Small intestine (tissue), 7 donors: ENCODE data around the gene DISC1. TPM values are rescaled to one million over a fixed set of nuclear protein-coding genes. Genes with fewer than 3 reads are reported as not detected.

Experiments used
- DNase-seq, 2 donors: peaks; one replicate each; pipeline versions ENCODE4 v3.0.0 to v3.0.0-alpha.2; 2013
- FAIRE-seq: peaks from 2 replicates; lab custom pipeline; 2012; peaks lifted over from hg19 to GRCh38; lab: Jason Lieb, UNC
- H3K27ac ChIP-seq, 3 donors: one replicate each; pipeline ENCODE4 v1.5.1; 2013; ENCODE audit warnings: low read length in 2 of 3, mild to moderate bottlenecking in 2 of 3, control low read depth in 1 of 3, inconsistent platforms in 1 of 3, low read depth in 1 of 3, moderate library complexity in 1 of 3
- H3K27me3 ChIP-seq, 3 donors: one replicate each; pipeline ENCODE4 v1.6.1; 2013; ENCODE audit warnings: low read length in 3 of 3, inconsistent platforms in 1 of 3; ENCODE audit not compliant: control insufficient read depth in 3 of 3, insufficient read depth in 3 of 3
- H3K36me3 ChIP-seq, 3 donors: one replicate each; pipeline ENCODE4 v1.6.1; 2013; ENCODE audit warnings: low read length in 3 of 3, inconsistent platforms in 1 of 3, low read depth in 1 of 3, mild to moderate bottlenecking in 1 of 3, moderate library complexity in 1 of 3; ENCODE audit not compliant: control insufficient read depth in 3 of 3, insufficient read depth in 2 of 3
- H3K4me1 ChIP-seq, 3 donors: one replicate each; pipeline ENCODE4 v1.6.1; 2013; ENCODE audit warnings: low read length in 2 of 3, inconsistent platforms in 1 of 3, low read depth in 1 of 3, mild to moderate bottlenecking in 1 of 3, moderate library complexity in 1 of 3; ENCODE audit not compliant: control insufficient read depth in 3 of 3, insufficient read depth in 2 of 3
- H3K4me3 ChIP-seq, 3 donors: one replicate each; pipeline ENCODE4 v1.5.1; 2013; ENCODE audit warnings: low read length in 3 of 3, control low read depth in 1 of 3, inconsistent platforms in 1 of 3, low read depth in 1 of 3, mild to moderate bottlenecking in 1 of 3, moderate library complexity in 1 of 3
- H3K9me3 ChIP-seq, 2 donors: one replicate each; pipeline ENCODE4 v1.6.1; 2013; ENCODE audit warnings: low read depth in 1 of 2, low read length in 1 of 2; ENCODE audit not compliant: control insufficient read depth in 2 of 2, insufficient read depth in 1 of 2
- WGBS, 3 donors: extraction: QIAGEN DNeasy Blood & Tissue Kit; methylation state at CpG; one replicate each; pipeline ENCODE4 v1.1.7; 2013; 5-methylcytosine and 5-hydroxymethylcytosine counted together
- polyA plus RNA-seq, 4 donors: library from polyadenylated mRNA; stranded (reverse) in 3 of 4; unstranded in 1 of 4; fragments of 200-250 nt in 3 of 4; fragments of 120-200 nt in 1 of 4; gene quantifications; one replicate each; pipeline versions ENCODE4 v1.2.1 to v1.2.3, GENCODE V29; 2013
- donor health status: healthy with polysubstance abuse.
- donor health status: control.
- donor health status: control.
- donor health status: Bipolar disorder and iron deficiency.
- donor health status: healthy.

DISC1 gene
- polyA plus RNA-seq, 4 donors = 0.27 to 2.1 (median 0.85) TPM; not detected in 1

GRCh38 chr1:231699784-231700183 lies 73.2 kb downstream of the DISC1 start:
- H3K27ac ChIP-seq = no peak overlapping the region
- no peaks in the 10 kb centered on the region for H3K36me3 ChIP-seq
- DNase-seq (peak; percentile 46 to 64), FAIRE-seq (no peak)
- H3K9me3 ChIP-seq = no peaks in the 10 kb centered on the region
- H3K4me3 ChIP-seq = no peak overlapping the region
- H3K4me1 ChIP-seq = peaks cover 0 to 8% (median 0%) of the 10 kb centered on the region in 3 donors
- 6 to 22% (median 14%) methylated on average over 2 of the region's 2 CpGs for WGBS, 3 donors
- H3K27me3 ChIP-seq = no peaks in the 10 kb centered on the region

GRCh38 chr1:231701306-231701705 lies 74.7 kb downstream of the DISC1 start:
- no peak for FAIRE-seq
- H3K27me3 ChIP-seq = no peaks in the 10 kb centered on the region
- no peak for DNase-seq
- H3K27ac ChIP-seq = no peak overlapping the region
- H3K4me1 ChIP-seq = peaks cover 0 to 8% (median 0%) of the 10 kb centered on the region in 3 donors
- no peaks in the 10 kb centered on the region for H3K36me3 ChIP-seq
- H3K4me3 ChIP-seq = no peak overlapping the region
- no peaks in the 10 kb centered on the region for H3K9me3 ChIP-seq

- Histone ChIP-seq H3K27me3 (no peaks in the 10 kb centered on the region), H3K4me1 (peaks cover 0 to 8% (median 0%) of the 10 kb centered on the region in 3 donors), H3K4me3 (no peak overlapping the region), H3K27ac (no peak overlapping the region), H3K9me3 (no peaks in the 10 kb centered on the region), H3K36me3 (no peaks in the 10 kb centered on the region)
- no peak for DNase-seq
- FAIRE-seq = no peak
- 13 to 62% (median 38%) methylated on average over 1 of the region's 1 CpG for WGBS, 3 donors
Measured at GRCh38 chr1:231702331-231702730, 75.7 kb downstream of the DISC1 start.

DNA sequence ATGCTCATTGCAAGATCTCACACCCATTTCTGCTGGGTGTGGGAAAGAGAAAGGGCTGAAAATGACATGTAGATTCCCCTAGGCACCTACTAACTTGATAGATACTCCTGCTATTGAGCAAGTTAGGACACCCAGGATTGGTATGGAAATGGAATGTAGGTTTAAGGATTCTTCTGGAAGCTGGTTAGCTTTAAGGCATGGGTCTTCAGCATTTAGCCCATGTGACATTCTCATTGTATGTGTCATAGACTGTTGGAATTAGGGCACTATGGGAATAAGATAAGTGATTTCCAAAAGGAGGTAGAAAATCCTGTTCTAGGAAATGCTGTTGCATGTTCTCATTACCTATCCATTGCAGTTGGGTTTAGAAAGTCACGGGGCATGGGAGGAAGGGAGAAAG lies 76.2 kb downstream of the DISC1 start:
- 93 to 100% (median 94%) methylated on average over 1 of the region's 1 CpG for WGBS, 3 donors
- no peak for FAIRE-seq

GRCh38 chr1:231705806-231706760 lies 79.5 kb downstream of the DISC1 start:
- Histone ChIP-seq H3K4me3 (no peak overlapping the region), H3K36me3 (no peaks in the 10 kb centered on the region), H3K27me3 (no peaks in the 10 kb centered on the region), H3K4me1 (no peaks in the 10 kb centered on the region), H3K27ac (no peak overlapping the region), H3K9me3 (no peaks in the 10 kb centered on the region)
- DNase-seq (no peak), FAIRE-seq (no peak)
- WGBS, 3 donors = 70 to 74% (median 70%) methylated on average over 6 of the region's 6 CpGs

More for the DNA sequence above, 76.2 kb downstream of the DISC1 start:
- Histone ChIP-seq H3K27me3 (no peaks in the 10 kb centered on the region), H3K27ac (no peak overlapping the region), H3K36me3 (no peaks in the 10 kb centered on the region), H3K9me3 (no peaks in the 10 kb centered on the region), H3K4me3 (no peak overlapping the region), H3K4me1 (peaks cover 0 to 8% (median 0%) of the 10 kb centered on the region in 3 donors)
- no peak for DNase-seq

DNA sequence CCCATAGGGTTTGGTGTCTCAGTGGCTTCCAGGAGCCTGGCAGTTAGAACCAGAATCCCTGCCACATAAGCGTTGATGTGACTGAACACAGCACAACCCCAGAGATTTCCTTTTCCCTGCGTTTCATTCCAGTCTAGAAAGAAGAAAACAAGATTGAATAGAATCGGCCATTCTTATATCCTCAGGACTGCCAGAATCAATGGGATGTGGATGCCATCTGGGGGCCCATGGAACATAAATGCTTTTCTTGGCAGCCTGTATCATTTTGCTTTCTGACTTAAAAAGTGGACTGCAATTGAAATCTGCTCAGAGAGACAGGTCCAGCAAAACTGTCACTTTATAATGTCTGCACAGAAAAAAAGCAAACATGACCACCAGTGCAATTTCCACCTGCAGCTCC lies 80.3 kb downstream of the DISC1 start:
- FAIRE-seq (no peak), DNase-seq (no peak)
- Histone ChIP-seq H3K9me3 (no peaks in the 10 kb centered on the region), H3K27me3 (no peaks in the 10 kb centered on the region), H3K4me3 (no peak overlapping the region), H3K27ac (no peak overlapping the region), H3K36me3 (no peaks in the 10 kb centered on the region), H3K4me1 (no peaks in the 10 kb centered on the region)
- WGBS, 3 donors = 78 to 89% (median 80%) methylated on average over 3 of the region's 3 CpGs

GRCh38 chr1:231707407-231707806 lies 80.8 kb downstream of the DISC1 start:
- Histone ChIP-seq H3K4me3 (no peak overlapping the region), H3K27ac (no peak overlapping the region), H3K27me3 (no peaks in the 10 kb centered on the region), H3K4me1 (no peaks in the 10 kb centered on the region), H3K36me3 (no peaks in the 10 kb centered on the region), H3K9me3 (no peaks in the 10 kb centered on the region)
- FAIRE-seq (no peak), DNase-seq (no peak)

DNA sequence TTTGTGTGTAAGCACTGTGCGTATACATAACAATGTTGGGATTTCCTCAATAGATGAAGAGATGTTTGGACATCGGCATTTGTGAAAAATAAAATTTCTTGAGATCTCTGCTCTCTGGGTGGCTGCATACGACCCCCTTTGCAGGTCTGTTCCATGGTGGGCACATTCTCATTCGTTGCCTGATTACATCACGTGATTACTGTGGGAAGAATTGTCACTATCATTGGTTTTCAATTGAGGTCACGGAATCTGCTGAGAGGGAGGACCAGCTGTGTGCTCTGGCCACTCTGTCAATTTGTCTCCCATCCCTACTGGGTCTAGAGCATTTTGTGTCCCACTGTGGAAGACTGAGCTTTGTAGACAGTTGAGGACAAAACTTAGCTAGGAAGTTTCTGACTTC lies 81.8 kb downstream of the DISC1 start:
- DNase-seq = no peak
- WGBS, 3 donors = 89 to 90% (median 90%) methylated on average over 6 of the region's 6 CpGs
- no peak overlapping the region for H3K4me3 ChIP-seq
- no peaks in the 10 kb centered on the region for H3K27me3 ChIP-seq
- no peaks in the 10 kb centered on the region for H3K4me1 ChIP-seq
- FAIRE-seq = no peak
- peaks cover 0 to 2% (median 0%) of the 10 kb centered on the region in 3 donors for H3K36me3 ChIP-seq
- H3K9me3 ChIP-seq = peaks cover 0 to 3% of the 10 kb centered on the region in 2 donors
- H3K27ac ChIP-seq = no peak overlapping the region
